WTC11 (cell line): ENCODE results near the gene UGT1A4. TPM values are rescaled to one million over a fixed set of nuclear protein-coding genes. Genes with fewer than 3 reads are reported as not detected.
"Not testable (repeated sequence)": the region's sequence is repeated elsewhere in the genome, so short reads cannot be mapped to it uniquely, and the experiment has no call there.

Experiments used
- ATAC-seq: fragments of 200-7000 bp; cut with Tn5 transposase; 2 replicates; pipeline ENCODE4 v1.10.0; 2021; ENCODE audit warnings: mild to moderate bottlenecking, moderate library complexity
- CTCF ChIA-PET: fragments of 300-600 bp; sonication (Branson Sonifier 250); formaldehyde crosslinking; loops from one replicate; lab custom pipeline; 2021; ENCODE audit warnings: antibody characterized with exemption; lab: Charles Lee
- POLR2A ChIA-PET: fragments of 350-600 bp; sonication (Branson Sonifier 250); formaldehyde crosslinking; loops from one replicate; lab custom pipeline; 2021; ENCODE audit warnings: antibody characterized with exemption; lab: Charles Lee
- DNase-seq: peaks from one replicate; pipeline ENCODE4 v3.0.0; 2021; ENCODE audit warnings: low spot score
- H3K27ac Mint-ChIP-seq: 2 replicates; pipeline ENCODE4 v1.8.0; 2021; ENCODE audit warnings: mixed read lengths
- H3K27me3 Mint-ChIP-seq: 2 replicates; pipeline ENCODE4 v1.8.0; 2021; ENCODE audit warnings: low read depth, mild to moderate bottlenecking, moderate library complexity, mixed read lengths
- H3K36me3 Mint-ChIP-seq: 2 replicates; pipeline ENCODE4 v1.8.0; 2021; ENCODE audit warnings: mixed read lengths
- H3K4me1 Mint-ChIP-seq: 2 replicates; pipeline ENCODE4 v1.8.0; 2022; ENCODE audit warnings: mixed read lengths
- H3K4me3 Mint-ChIP-seq: 2 replicates; pipeline ENCODE4 v1.8.0; 2021; ENCODE audit warnings: mild to moderate bottlenecking, moderate library complexity, mixed read lengths
- H3K9me3 Mint-ChIP-seq: 2 replicates; pipeline ENCODE4 v1.8.0; 2021; ENCODE audit warnings: mixed read lengths
- ATF1 ChIP-seq: sonication (generic); formaldehyde crosslinking; IDR thresholded peaks from 2 replicates; pipeline ENCODE4 v1.8.1; 2023; ENCODE audit warnings: mild to moderate bottlenecking, moderate library complexity, missing genetic modification reagents
- ETV6 ChIP-seq: sonication (generic); formaldehyde crosslinking; IDR thresholded peaks from 2 replicates; pipeline ENCODE4 v1.8.1; 2022; ENCODE audit warnings: mild to moderate bottlenecking, missing genetic modification reagents
- GABPB1 ChIP-seq: sonication (generic); formaldehyde crosslinking; IDR thresholded peaks from 2 replicates; pipeline ENCODE4 v1.8.1; 2023; ENCODE audit warnings: mild to moderate bottlenecking, missing genetic modification reagents
- JUN ChIP-seq: sonication (generic); formaldehyde crosslinking; IDR thresholded peaks from 2 replicates; pipeline ENCODE4 v1.8.0; 2023; ENCODE audit warnings: mild to moderate bottlenecking, missing genetic modification reagents
- NR3C1 ChIP-seq: sonication (generic); formaldehyde crosslinking; conservative IDR thresholded peaks from 2 replicates; pipeline ENCODE4 v1.8.1; 2023; ENCODE audit warnings: low read depth, mild to moderate bottlenecking, missing genetic modification reagents
- OVOL2 ChIP-seq: fragments of 250-450 bp; sonication (Bioruptor Pico); IDR thresholded peaks from 2 replicates; pipeline ENCODE4 v1.9.0; 2021; ENCODE audit warnings: mild to moderate bottlenecking, borderline replicate concordance
- TCF7 ChIP-seq: sonication (generic); formaldehyde crosslinking; IDR thresholded peaks from 2 replicates; pipeline ENCODE4 v1.8.0; 2022; ENCODE audit warnings: mild to moderate bottlenecking, low read depth, missing genetic modification reagents, moderate library complexity
- TP53 ChIP-seq: sonication (generic); formaldehyde crosslinking; IDR thresholded peaks from 2 replicates; pipeline ENCODE4 v1.8.1; 2023; ENCODE audit warnings: mild to moderate bottlenecking, missing genetic modification reagents
- ZNF317 ChIP-seq: sonication (generic); formaldehyde crosslinking; IDR thresholded peaks from 2 replicates; pipeline ENCODE4 v1.8.1; 2023; ENCODE audit warnings: low read depth, mild to moderate bottlenecking, moderate library complexity, missing genetic modification reagents, borderline replicate concordance
- total RNA-seq: library from RNA; stranded (reverse); gene quantifications from 3 replicates; pipeline ENCODE4 v1.2.3, GENCODE V29; 2021
- TF ChIP-seq, protein P1 (sequence below): sonication (generic); formaldehyde crosslinking; IDR thresholded peaks from 2 replicates; pipeline ENCODE4 v1.8.1; 2022; ENCODE audit warnings: mild to moderate bottlenecking, missing genetic modification reagents, moderate library complexity, borderline replicate concordance
- TF ChIP-seq, protein P2 (sequence below): fragments of 200-600 bp; IDR thresholded peaks from 2 replicates; pipeline ENCODE4 v1.8.0; 2022; ENCODE audit warnings: antibody characterized with exemption
- TF ChIP-seq, protein P3 (sequence below): sonication (generic); formaldehyde crosslinking; conservative IDR thresholded peaks from 2 replicates; pipeline ENCODE4 v1.8.1; 2023; ENCODE audit warnings: mild to moderate bottlenecking, low read depth, missing genetic modification reagents, moderate library complexity
- TF ChIP-seq, protein P4 (sequence below): sonication (generic); formaldehyde crosslinking; IDR thresholded peaks from 2 replicates; pipeline ENCODE4 v1.8.1; 2022; ENCODE audit warnings: low read depth, mild to moderate bottlenecking, moderate library complexity, missing genetic modification reagents, borderline replicate concordance
- TF ChIP-seq, protein P5 (sequence below): fragments of 250-450 bp; sonication (Bioruptor Pico); IDR thresholded peaks from 2 replicates; pipeline ENCODE4 v2.1.2; 2022; ENCODE audit warnings: mild to moderate bottlenecking, moderate library complexity

UGT1A4 gene
- total RNA-seq, 1 experiment from 2014 or later = 0.22 TPM

DNA sequence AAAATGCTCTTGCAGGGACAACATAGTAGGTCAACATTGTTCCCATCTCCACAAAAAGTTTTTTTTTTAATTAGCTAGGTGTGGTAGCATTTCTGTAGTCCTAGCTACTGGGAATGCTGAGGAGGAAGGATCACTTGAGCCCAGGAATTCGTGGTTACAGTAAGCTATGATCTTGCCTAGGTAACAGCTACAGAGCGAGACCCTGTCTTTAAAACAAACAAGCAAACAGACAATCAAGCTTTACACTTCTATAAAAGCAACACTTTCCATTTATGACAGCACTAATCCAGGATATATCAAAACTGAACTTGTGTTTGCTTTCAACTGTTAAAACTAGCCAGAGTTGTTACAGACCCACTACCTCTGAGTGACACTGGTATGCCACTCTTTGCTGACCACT lies 22.3 kb downstream of the UGT1A4 start:
- TF ChIP-seq OVOL2 (CRISPR knock-in tag) = no peak
- TF ChIP-seq, protein P1, sequence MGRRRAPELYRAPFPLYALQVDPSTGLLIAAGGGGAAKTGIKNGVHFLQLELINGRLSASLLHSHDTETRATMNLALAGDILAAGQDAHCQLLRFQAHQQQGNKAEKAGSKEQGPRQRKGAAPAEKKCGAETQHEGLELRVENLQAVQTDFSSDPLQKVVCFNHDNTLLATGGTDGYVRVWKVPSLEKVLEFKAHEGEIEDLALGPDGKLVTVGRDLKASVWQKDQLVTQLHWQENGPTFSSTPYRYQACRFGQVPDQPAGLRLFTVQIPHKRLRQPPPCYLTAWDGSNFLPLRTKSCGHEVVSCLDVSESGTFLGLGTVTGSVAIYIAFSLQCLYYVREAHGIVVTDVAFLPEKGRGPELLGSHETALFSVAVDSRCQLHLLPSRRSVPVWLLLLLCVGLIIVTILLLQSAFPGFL (CRISPR knock-in tag) = no peak
- TF ChIP-seq, protein P2, sequence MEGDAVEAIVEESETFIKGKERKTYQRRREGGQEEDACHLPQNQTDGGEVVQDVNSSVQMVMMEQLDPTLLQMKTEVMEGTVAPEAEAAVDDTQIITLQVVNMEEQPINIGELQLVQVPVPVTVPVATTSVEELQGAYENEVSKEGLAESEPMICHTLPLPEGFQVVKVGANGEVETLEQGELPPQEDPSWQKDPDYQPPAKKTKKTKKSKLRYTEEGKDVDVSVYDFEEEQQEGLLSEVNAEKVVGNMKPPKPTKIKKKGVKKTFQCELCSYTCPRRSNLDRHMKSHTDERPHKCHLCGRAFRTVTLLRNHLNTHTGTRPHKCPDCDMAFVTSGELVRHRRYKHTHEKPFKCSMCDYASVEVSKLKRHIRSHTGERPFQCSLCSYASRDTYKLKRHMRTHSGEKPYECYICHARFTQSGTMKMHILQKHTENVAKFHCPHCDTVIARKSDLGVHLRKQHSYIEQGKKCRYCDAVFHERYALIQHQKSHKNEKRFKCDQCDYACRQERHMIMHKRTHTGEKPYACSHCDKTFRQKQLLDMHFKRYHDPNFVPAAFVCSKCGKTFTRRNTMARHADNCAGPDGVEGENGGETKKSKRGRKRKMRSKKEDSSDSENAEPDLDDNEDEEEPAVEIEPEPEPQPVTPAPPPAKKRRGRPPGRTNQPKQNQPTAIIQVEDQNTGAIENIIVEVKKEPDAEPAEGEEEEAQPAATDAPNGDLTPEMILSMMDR = no peak
- TF ChIP-seq ETV6 (CRISPR knock-in tag) = no peak
- TF ChIP-seq TCF7 (CRISPR knock-in tag) = no peak
- no peak for TF ChIP-seq ATF1
- ChIA-PET CTCF (no interaction called here), POLR2A (no interaction called here)
- H3K9me3 Mint-ChIP-seq = peaks cover 43% of the 10 kb centered on the region
- no peak overlapping the region for H3K4me3 Mint-ChIP-seq
- H3K27ac Mint-ChIP-seq = no peak overlapping the region
- H3K36me3 Mint-ChIP-seq = peaks cover 11% of the 10 kb centered on the region
- peaks cover 5% of the 10 kb centered on the region; the same call in 1 of the 2 replicates for H3K27me3 Mint-ChIP-seq
- no peak for DNase-seq
- H3K4me1 Mint-ChIP-seq = no peaks in the 10 kb centered on the region
- no peak for ATAC-seq

DNA sequence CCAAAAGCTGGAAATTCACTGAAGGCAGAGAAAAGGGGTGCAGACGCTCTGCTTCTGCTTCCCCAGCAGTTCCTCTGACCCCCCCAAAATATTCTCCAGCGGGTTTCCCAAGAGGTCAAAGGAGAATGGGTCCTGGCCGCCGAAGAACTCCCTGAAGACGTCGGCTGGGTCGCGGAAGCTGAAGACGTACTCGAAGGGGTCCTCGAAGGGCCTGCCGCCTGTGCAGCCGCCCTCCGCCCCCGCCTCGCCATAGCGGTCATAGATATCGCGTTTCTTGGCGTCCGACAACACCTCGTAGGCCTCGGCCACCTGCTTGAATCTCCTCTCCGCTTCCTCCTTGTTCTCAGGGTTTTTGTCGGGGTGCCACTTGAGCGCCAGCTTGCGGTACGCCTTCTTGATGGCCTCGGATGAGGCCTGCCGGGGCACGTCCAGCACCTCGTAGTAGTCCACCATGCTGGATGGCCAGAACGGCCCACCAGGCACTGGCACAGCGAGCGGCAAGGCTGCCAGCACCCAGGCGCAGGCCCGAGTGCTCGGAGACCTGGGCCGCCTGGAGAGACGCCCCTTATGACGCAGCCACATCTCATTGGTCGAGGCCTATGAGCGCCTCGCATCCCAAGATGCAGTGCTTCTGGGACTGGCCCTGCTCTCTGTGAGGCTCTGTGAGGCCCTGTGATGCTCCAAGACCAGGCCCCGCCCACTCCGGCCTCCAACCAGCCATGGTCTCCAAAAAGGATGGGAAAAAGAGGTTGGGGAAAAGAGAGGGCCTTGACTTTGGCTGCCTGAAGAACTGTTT lies 25.1 kb downstream of the UGT1A4 start:
- Mint-ChIP-seq H3K36me3 (no peaks in the 10 kb centered on the region), H3K4me3 (no peak overlapping the region), H3K27me3 (peaks cover 3% of the 10 kb centered on the region; the same call in 1 of the 2 replicates), H3K4me1 (no peaks in the 10 kb centered on the region), H3K27ac (no peak overlapping the region), H3K9me3 (peaks cover 45% of the 10 kb centered on the region)
- no peak for DNase-seq
- no peak; the same call in 1 of the 2 replicates for ATAC-seq
- TF ChIP-seq TP53 (CRISPR knock-in tag) (no peak), NR3C1 (CRISPR knock-in tag) (no peak), ZNF317 (no peak), OVOL2 (CRISPR knock-in tag) (no peak), JUN (no peak)
- TF ChIP-seq, protein P3, sequence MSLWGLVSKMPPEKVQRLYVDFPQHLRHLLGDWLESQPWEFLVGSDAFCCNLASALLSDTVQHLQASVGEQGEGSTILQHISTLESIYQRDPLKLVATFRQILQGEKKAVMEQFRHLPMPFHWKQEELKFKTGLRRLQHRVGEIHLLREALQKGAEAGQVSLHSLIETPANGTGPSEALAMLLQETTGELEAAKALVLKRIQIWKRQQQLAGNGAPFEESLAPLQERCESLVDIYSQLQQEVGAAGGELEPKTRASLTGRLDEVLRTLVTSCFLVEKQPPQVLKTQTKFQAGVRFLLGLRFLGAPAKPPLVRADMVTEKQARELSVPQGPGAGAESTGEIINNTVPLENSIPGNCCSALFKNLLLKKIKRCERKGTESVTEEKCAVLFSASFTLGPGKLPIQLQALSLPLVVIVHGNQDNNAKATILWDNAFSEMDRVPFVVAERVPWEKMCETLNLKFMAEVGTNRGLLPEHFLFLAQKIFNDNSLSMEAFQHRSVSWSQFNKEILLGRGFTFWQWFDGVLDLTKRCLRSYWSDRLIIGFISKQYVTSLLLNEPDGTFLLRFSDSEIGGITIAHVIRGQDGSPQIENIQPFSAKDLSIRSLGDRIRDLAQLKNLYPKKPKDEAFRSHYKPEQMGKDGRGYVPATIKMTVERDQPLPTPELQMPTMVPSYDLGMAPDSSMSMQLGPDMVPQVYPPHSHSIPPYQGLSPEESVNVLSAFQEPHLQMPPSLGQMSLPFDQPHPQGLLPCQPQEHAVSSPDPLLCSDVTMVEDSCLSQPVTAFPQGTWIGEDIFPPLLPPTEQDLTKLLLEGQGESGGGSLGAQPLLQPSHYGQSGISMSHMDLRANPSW = no peak
- TF ChIP-seq, protein P4, sequence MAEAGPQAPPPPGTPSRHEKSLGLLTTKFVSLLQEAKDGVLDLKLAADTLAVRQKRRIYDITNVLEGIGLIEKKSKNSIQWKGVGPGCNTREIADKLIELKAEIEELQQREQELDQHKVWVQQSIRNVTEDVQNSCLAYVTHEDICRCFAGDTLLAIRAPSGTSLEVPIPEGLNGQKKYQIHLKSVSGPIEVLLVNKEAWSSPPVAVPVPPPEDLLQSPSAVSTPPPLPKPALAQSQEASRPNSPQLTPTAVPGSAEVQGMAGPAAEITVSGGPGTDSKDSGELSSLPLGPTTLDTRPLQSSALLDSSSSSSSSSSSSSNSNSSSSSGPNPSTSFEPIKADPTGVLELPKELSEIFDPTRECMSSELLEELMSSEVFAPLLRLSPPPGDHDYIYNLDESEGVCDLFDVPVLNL = no peak
- CTCF ChIA-PET = no interaction called here
- POLR2A ChIA-PET = no interaction called here

DNA sequence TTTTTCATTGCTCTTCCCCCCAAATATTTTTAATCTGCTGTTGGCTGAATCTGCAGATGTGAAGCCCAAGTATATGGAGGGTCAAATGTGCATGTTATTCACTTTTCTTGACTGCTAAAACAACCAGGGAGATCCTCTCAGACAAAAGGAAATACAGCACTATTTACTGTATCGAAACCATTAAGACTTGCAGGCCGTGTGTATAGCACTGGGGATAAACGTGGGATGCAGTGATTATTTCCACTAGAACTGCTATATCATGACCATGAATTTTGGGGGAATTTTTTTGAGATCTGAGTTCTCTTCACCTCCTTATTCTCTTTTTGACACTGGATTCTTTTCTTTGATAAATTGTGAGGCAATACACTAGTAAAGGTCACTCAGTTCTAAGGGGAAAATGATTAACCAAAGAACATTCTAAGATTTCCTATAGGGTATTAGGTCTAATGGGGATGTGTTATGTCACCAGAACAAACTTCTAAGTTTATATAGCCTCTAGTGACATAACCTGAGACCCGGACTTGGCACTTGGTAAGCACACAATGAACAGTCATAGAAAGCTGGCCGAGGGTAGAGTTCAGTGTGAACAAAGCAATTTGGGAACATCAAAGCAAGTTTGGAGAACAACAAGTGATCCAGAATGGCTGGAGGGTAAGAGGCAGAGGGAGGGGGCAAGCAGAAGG lies 26.7 kb downstream of the UGT1A4 start:
- Mint-ChIP-seq H3K36me3 (peaks cover 10% of the 10 kb centered on the region), H3K4me1 (no peaks in the 10 kb centered on the region), H3K4me3 (no peak overlapping the region), H3K9me3 (peaks cover 46% of the 10 kb centered on the region), H3K27me3 (peaks cover 8% of the 10 kb centered on the region; the same call in 1 of the 2 replicates), H3K27ac (no peak overlapping the region)
- TF ChIP-seq, protein P5, sequence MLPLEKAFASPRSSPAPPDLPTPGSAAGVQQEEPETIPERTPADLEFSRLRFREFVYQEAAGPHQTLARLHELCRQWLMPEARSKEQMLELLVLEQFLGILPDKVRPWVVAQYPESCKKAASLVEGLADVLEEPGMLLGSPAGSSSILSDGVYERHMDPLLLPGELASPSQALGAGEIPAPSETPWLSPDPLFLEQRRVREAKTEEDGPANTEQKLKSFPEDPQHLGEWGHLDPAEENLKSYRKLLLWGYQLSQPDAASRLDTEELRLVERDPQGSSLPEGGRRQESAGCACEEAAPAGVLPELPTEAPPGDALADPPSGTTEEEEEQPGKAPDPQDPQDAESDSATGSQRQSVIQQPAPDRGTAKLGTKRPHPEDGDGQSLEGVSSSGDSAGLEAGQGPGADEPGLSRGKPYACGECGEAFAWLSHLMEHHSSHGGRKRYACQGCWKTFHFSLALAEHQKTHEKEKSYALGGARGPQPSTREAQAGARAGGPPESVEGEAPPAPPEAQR (CRISPR knock-in tag) = no peak
- TF ChIP-seq GABPB1 (CRISPR knock-in tag) = peak; percentile 58; the same call in 1 of the 2 replicates
- ATAC-seq = no peak
- CTCF ChIA-PET = no interaction called here
- POLR2A ChIA-PET = no interaction called here
- no peak for DNase-seq

DNA sequence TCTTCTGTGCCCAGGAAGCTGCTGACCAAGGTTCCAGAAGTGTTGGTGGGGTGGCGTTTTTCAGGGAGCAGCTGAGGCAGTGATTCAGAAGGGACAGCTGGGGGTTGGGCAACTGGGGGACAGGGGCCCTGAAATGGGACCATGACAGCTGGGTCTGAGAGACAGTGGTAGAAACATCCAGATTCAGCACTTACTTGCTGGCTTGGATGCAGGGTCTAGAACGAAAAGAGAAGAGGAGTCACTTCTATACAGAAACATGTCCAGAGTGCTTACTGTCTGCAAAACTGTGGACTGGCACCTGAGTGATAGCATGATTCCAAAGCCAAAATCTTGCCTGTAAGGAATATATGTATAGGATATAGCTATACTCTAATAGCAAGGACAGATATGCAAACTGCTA lies 27.3 kb downstream of the UGT1A4 start:
- POLR2A ChIA-PET, DNase-seq, H3K4me1 Mint-ChIP-seq, H3K4me3 Mint-ChIP-seq, ATAC-seq, CTCF ChIA-PET, H3K27ac Mint-ChIP-seq, H3K27me3 Mint-ChIP-seq: not testable (repeated sequence)
- H3K36me3 Mint-ChIP-seq = peaks cover 13% of the 10 kb centered on the region
- peaks cover 47% of the 10 kb centered on the region for H3K9me3 Mint-ChIP-seq
